Activated CD4-positive, alpha-beta T cell treated with anti-CD3 and anti-CD28 coated beads for 36 hours (primary cell): ENCODE measurements around the gene IRF3. TPM values are rescaled to one million over a fixed set of nuclear protein-coding genes. Genes with fewer than 3 reads are reported as not detected.

Experiments
- ATAC-seq: fragments of 200-7000 bp; cut with Tn5 transposase; one replicate; pipeline ENCODE4 v1.10.0; 2021; ENCODE audit warnings: mild to moderate bottlenecking, moderate library complexity
- CTCF ChIA-PET: fragments of 350-600 bp; sonication (Branson Sonifier 250); formaldehyde crosslinking; loops from one replicate; lab custom pipeline; 2021; ENCODE audit warnings: antibody characterized with exemption; lab: Charles Lee
- POLR2A ChIA-PET: fragments of 350-600 bp; sonication (Branson Sonifier 250); formaldehyde crosslinking; loops from one replicate; lab custom pipeline; 2021; ENCODE audit warnings: antibody characterized with exemption, inconsistent platforms; lab: Charles Lee
- DNase-seq: peaks from one replicate; pipeline ENCODE4 v3.0.0-alpha.2; 2020
- H3K27ac Mint-ChIP-seq: one replicate; pipeline ENCODE4 v1.8.0; 2021; ENCODE audit warnings: mixed read lengths
- H3K27me3 Mint-ChIP-seq: one replicate; pipeline ENCODE4 v1.8.0; 2021; ENCODE audit warnings: mixed read lengths
- H3K36me3 Mint-ChIP-seq: one replicate; pipeline ENCODE4 v1.8.0; 2021; ENCODE audit warnings: low read depth, mixed read lengths
- H3K4me1 Mint-ChIP-seq: one replicate; pipeline ENCODE4 v1.8.0; 2021; ENCODE audit warnings: mixed read lengths
- H3K4me3 Mint-ChIP-seq: one replicate; pipeline ENCODE4 v1.8.0; 2021; ENCODE audit warnings: mild to moderate bottlenecking, moderate library complexity, mixed read lengths
- H3K9me3 Mint-ChIP-seq: one replicate; pipeline ENCODE4 v1.8.0; 2021; ENCODE audit warnings: low read depth, mixed read lengths
- intact Hi-C, 2 experiments: fragments of 100-400 bp; cut with DNase I in 1 of 2; cut with micrococcal nuclease in 1 of 2; formaldehyde crosslinking; loops; one replicate each; pipeline versions ENCODE4 v1.14.2 to v1.15.1; 2022 to 2024; cut with DNase I, micrococcal nuclease
- total RNA-seq, 2 experiments: library from RNA; stranded (reverse); gene quantifications; one replicate each; pipeline ENCODE4 v1.2.3, GENCODE V29; 2021

IRF3 gene
- total RNA-seq, 2 experiments from 2014 or later, result 123 to 125 TPM

DNA sequence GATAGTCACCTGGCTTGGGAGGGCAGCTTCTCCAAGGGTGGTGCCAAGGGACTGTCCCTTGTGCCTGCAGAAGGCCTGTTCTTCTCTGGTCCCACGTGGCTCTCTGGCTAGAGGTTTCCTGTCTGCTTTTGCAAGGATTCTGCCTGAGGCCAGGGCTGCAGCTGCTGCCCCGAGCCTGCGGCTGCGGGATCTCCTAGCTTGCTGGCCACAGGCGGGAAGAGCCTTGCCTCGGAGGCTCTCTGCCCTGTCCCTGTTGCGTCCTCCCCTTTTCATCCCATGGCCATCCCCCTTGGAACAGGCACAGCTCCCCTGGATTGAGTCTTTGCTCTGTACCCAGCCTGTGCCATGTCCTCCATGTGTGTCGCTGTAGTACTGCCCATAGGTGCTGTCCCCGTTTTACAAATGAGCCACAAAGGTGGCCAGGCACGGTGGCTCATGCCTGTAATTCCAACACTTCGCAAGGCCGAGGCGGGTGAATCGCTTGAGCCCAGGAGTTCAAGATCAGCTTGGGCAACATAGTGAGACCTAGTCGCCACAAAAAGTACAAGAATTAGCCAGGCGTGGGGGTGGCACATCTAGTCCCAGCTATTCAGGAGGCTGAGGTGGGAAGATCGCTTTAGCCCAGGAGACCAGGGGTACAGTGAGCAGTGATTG is 9.1 kb downstream of the IRF3 start:
- H3K4me1 Mint-ChIP-seq, result no peaks in the 10 kb centered on the region
- no peak overlapping the region for H3K27ac Mint-ChIP-seq
- peaks cover 39% of the 10 kb centered on the region for H3K36me3 Mint-ChIP-seq
- DNase-seq, result no peak
- ATAC-seq, result no peak
- no peaks in the 10 kb centered on the region for H3K27me3 Mint-ChIP-seq
- H3K4me3 Mint-ChIP-seq, result no peak overlapping the region
- no peaks in the 10 kb centered on the region for H3K9me3 Mint-ChIP-seq
- intact Hi-C loops, result no loop called here
- ChIA-PET CTCF (interaction anchor here (0.6 to 1.1 kb wide), 4 partner anchors 16 to 540 kb away, joined by 3 to 4 read pairs (median 3); partner anchors contain the start of gene RRAS), POLR2A (interaction anchor here (0.5 kb wide), 1 partner anchor 15 kb away, joined by 4 read pairs; the partner anchor contains the start of gene SCAF1)

DNA sequence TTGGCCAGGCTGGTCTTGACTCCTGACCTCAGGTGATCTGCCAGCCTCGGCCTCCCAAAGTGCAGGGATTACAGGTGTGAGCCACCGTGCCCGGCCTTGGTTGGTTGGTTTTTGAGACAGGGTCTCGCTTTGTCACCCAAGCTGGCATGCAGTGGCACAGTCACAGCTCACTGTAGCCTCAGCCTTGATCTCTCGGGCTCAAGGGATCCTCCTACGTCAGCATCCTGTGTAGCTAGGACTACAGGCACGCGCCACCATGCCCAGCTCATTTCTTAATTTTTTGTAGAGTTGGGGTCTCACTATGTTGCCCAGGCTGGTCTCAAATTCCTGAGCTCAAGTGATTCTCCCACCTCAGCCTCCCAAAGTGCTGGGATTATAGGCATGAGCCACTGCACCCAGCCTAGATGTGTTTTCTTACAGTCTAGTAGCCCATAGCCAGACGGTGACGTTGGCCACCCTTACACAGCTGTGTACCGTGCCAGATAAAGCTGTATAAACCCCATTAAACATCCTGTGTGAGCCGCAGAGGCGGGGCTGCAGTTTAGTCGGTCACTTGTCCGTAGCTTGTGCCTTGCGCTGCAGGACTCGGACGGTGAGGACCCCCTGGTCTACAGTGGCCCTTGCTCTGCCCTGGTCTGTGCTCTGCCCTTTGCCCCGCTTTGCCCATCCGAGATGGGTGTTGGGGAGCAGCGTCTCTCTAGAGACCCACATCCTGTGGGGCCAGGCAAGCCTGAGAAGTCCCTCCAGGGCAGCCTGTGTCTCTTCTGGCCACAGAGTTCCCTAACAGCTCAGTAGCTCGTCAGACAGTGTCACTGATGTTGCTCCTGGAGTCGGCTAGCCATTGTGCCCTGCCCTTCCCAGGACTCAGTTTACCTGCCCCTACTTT is 9.8 kb downstream of the IRF3 start:
- Mint-ChIP-seq H3K4me1 (no peaks in the 10 kb centered on the region), H3K4me3 (no peak overlapping the region), H3K9me3 (no peaks in the 10 kb centered on the region), H3K36me3 (peaks cover 41% of the 10 kb centered on the region), H3K27me3 (no peaks in the 10 kb centered on the region), H3K27ac (no peak overlapping the region)
- intact Hi-C loops, result no loop called here
- no peak for DNase-seq
- no peak for ATAC-seq
- CTCF ChIA-PET, result interaction anchor here (1.1 to 1.6 kb wide), 2 partner anchors 8 to 16 kb away, joined by 3 to 5 read pairs; no protein-coding TSS in a partner anchor
- POLR2A ChIA-PET, result no interaction called here

GRCh38 chr19:49654581-49654980 is 11.1 kb downstream of the IRF3 start:
- peaks cover 33% of the 10 kb centered on the region for H3K36me3 Mint-ChIP-seq
- no peaks in the 10 kb centered on the region for H3K4me1 Mint-ChIP-seq
- H3K27ac Mint-ChIP-seq, result no peak overlapping the region
- POLR2A ChIA-PET, result no interaction called here
- CTCF ChIA-PET, result interaction anchor here (1.6 kb wide), 1 partner anchor 9 kb away, joined by 5 read pairs; no protein-coding TSS in a partner anchor
- no peaks in the 10 kb centered on the region for H3K27me3 Mint-ChIP-seq
- H3K4me3 Mint-ChIP-seq, result no peak overlapping the region
- H3K9me3 Mint-ChIP-seq, result no peaks in the 10 kb centered on the region
- DNase-seq, result no peak
- intact Hi-C loops, result no loop called here
- no peak for ATAC-seq

GRCh38 chr19:49653466-49653806 is 12.2 kb downstream of the IRF3 start:
- ATAC-seq (no peak), DNase-seq (no peak)
- H3K36me3 Mint-ChIP-seq, result peaks cover 33% of the 10 kb centered on the region
- intact Hi-C loops, result no loop called here
- H3K27me3 Mint-ChIP-seq, result no peaks in the 10 kb centered on the region
- H3K4me1 Mint-ChIP-seq, result no peaks in the 10 kb centered on the region
- ChIA-PET POLR2A (no interaction called here), CTCF (no interaction called here)
- H3K4me3 Mint-ChIP-seq, result no peak overlapping the region
- no peaks in the 10 kb centered on the region for H3K9me3 Mint-ChIP-seq
- no peak overlapping the region for H3K27ac Mint-ChIP-seq

- no peak for ATAC-seq
- H3K27me3 Mint-ChIP-seq, result no peaks in the 10 kb centered on the region
- no peak overlapping the region for H3K4me3 Mint-ChIP-seq
- no peaks in the 10 kb centered on the region for H3K9me3 Mint-ChIP-seq
- intact Hi-C loops, result no loop called here
- CTCF ChIA-PET, result no interaction called here
- H3K27ac Mint-ChIP-seq, result no peak overlapping the region
- H3K36me3 Mint-ChIP-seq, result peaks cover 33% of the 10 kb centered on the region
- no peaks in the 10 kb centered on the region for H3K4me1 Mint-ChIP-seq
- no peak for DNase-seq
- POLR2A ChIA-PET, result no interaction called here
Measured at GRCh38 chr19:49652551-49653465, 12.8 kb downstream of the IRF3 start.

DNA sequence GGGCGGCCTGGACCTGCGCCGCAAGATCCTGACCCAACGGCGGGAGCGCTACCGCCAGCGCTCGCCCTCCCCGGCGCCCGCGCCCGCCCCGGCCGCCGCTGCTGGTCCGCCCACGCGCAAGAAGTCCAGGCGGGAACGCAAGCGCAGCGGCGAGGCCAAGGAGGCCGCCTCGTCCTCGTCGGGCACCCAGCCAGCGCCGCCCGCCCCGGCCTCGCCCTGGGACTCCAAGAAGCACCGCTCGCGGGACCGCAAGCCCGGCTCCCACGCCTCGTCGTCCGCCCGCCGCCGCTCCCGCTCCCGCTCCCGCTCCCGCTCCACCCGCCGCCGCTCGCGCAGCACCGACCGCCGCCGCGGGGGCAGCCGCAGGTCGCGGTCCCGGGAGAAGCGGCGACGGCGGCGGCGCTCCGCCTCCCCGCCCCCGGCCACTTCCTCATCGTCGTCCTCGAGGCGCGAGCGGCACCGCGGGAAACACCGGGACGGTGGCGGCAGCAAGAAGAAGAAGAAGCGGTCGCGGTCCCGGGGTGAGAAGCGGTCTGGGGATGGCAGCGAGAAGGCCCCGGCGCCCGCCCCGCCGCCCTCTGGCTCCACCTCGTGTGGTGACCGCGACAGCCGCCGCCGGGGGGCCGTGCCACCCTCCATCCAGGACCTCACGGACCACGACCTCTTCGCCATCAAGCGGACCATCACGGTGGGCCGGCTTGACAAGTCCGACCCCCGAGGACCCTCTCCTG is 13.7 kb downstream of the IRF3 start:
- no peaks in the 10 kb centered on the region for H3K27me3 Mint-ChIP-seq
- ChIA-PET CTCF (no interaction called here), POLR2A (no interaction called here)
- DNase-seq, result no peak
- intact Hi-C loops, result no loop called here
- no peaks in the 10 kb centered on the region for H3K9me3 Mint-ChIP-seq
- ATAC-seq, result no peak
- peaks cover 32% of the 10 kb centered on the region for H3K36me3 Mint-ChIP-seq
- no peaks in the 10 kb centered on the region for H3K4me1 Mint-ChIP-seq
- no peak overlapping the region for H3K27ac Mint-ChIP-seq
- no peak overlapping the region for H3K4me3 Mint-ChIP-seq

DNA sequence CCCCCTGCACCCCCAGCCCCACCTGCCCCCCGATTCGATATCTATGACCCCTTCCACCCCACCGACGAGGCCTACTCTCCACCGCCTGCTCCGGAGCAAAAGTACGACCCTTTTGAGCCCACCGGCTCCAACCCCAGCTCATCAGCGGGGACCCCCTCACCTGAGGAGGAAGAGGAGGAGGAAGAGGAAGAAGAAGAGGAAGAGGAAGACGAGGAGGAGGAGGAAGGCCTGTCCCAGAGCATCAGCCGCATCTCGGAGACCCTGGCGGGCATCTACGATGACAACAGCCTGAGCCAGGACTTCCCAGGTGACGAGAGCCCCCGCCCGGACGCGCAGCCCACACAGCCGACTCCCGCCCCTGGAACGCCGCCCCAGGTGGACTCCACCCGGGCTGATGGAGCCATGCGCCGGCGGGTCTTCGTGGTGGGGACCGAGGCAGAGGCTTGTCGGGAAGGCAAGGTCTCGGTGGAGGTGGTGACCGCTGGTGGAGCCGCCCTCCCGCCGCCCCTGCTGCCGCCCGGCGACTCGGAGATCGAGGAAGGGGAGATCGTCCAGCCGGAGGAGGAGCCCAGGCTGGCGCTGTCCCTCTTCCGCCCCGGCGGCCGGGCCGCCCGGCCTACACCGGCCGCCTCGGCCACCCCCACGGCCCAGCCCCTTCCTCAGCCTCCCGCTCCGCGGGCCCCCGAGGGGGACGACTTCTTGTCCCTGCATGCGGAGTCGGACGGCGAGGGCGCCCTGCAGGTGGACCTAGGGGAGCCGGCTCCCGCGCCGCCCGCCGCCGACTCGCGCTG is 14.4 kb downstream of the IRF3 start:
- no peak overlapping the region for H3K4me3 Mint-ChIP-seq
- no peak overlapping the region for H3K27ac Mint-ChIP-seq
- H3K36me3 Mint-ChIP-seq, result peaks cover 30% of the 10 kb centered on the region
- no peak for DNase-seq
- intact Hi-C loops, result no loop called here
- H3K4me1 Mint-ChIP-seq, result no peaks in the 10 kb centered on the region
- H3K27me3 Mint-ChIP-seq, result no peaks in the 10 kb centered on the region
- POLR2A ChIA-PET, result no interaction called here
- ATAC-seq, result no peak
- H3K9me3 Mint-ChIP-seq, result no peaks in the 10 kb centered on the region
- CTCF ChIA-PET, result no interaction called here

- no peak overlapping the region for H3K27ac Mint-ChIP-seq
- ATAC-seq (no peak), DNase-seq (no peak)
- H3K4me3 Mint-ChIP-seq, result no peak overlapping the region
- H3K27me3 Mint-ChIP-seq, result no peaks in the 10 kb centered on the region
- intact Hi-C loops, result loop anchor here in 1 of 2 experiments (10.0 kb wide), 1 partner anchor 772 kb away; the partner anchor contains the start of gene PPP1R15A
- H3K4me1 Mint-ChIP-seq, result peaks cover 31% of the 10 kb centered on the region
- ChIA-PET POLR2A (no interaction called here), CTCF (no interaction called here)
- no peaks in the 10 kb centered on the region for H3K9me3 Mint-ChIP-seq
- H3K36me3 Mint-ChIP-seq, result peaks cover 13% of the 10 kb centered on the region
Measured at GRCh38 chr19:49646586-49646985, 19.1 kb downstream of the IRF3 start.

DNA sequence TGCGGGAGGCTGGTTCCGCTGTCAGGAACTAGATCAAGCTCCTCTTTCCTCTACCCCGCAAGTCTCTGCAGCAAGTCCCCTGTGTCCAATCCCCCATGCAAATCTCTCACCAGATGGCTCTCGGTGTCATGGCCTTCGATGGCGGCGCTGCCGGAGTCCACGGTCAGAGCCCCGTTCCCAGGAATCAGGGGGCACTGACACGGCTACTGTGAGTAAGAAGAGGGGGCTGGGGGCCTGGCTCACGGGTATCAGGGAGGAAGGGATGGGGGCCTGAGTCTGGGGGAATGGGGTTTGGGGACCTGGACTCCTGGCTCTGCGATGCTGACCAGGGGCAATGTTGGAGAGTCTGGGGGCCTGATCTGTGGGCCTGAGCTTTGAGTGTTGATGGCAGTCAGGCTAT is 19.7 kb downstream of the IRF3 start:
- Mint-ChIP-seq H3K9me3 (no peaks in the 10 kb centered on the region), H3K27ac (no peak overlapping the region), H3K27me3 (no peaks in the 10 kb centered on the region), H3K4me3 (no peak overlapping the region), H3K36me3 (peaks cover 13% of the 10 kb centered on the region), H3K4me1 (peaks cover 32% of the 10 kb centered on the region)
- ChIA-PET CTCF (no interaction called here), POLR2A (interaction anchor here (0.5 kb wide), 1 partner anchor 28 kb away, joined by 3 read pairs; no protein-coding TSS in a partner anchor)
- intact Hi-C loops, result loop anchor here in 1 of 2 experiments (10.0 kb wide), 1 partner anchor 771 kb away; the partner anchor contains the start of gene PPP1R15A
- ATAC-seq, result no peak
- no peak for DNase-seq

GRCh38 chr19:49645592-49645991 is 20.1 kb downstream of the IRF3 start:
- Mint-ChIP-seq H3K27me3 (no peaks in the 10 kb centered on the region), H3K27ac (no peak overlapping the region), H3K4me1 (peaks cover 34% of the 10 kb centered on the region), H3K4me3 (no peak overlapping the region), H3K36me3 (peaks cover 13% of the 10 kb centered on the region), H3K9me3 (no peaks in the 10 kb centered on the region)
- ChIA-PET CTCF (interaction anchor here (0.6 to 6.1 kb wide), 2 partner anchors 28 to 75 kb away, joined by 3 to 62 read pairs; no protein-coding TSS in a partner anchor), POLR2A (no interaction called here)
- intact Hi-C loops, result loop anchor here in 1 of 2 experiments (10.0 kb wide), 1 partner anchor 771 kb away; the partner anchor contains the start of gene PPP1R15A
- DNase-seq, result no peak
- no peak for ATAC-seq
